GM19324 (cell line): ENCODE results near the gene EMC9.

Source experiments
- ATAC-seq: cut with Tn5 transposase; IDR thresholded peaks from one replicate; pipeline ENCODE4 v1.9.1; 2021; ENCODE audit warnings: mild to moderate bottlenecking, moderate library complexity; ENCODE audit not compliant: unreplicated experiment, low FRiP score

EMC9 gene

DNA sequence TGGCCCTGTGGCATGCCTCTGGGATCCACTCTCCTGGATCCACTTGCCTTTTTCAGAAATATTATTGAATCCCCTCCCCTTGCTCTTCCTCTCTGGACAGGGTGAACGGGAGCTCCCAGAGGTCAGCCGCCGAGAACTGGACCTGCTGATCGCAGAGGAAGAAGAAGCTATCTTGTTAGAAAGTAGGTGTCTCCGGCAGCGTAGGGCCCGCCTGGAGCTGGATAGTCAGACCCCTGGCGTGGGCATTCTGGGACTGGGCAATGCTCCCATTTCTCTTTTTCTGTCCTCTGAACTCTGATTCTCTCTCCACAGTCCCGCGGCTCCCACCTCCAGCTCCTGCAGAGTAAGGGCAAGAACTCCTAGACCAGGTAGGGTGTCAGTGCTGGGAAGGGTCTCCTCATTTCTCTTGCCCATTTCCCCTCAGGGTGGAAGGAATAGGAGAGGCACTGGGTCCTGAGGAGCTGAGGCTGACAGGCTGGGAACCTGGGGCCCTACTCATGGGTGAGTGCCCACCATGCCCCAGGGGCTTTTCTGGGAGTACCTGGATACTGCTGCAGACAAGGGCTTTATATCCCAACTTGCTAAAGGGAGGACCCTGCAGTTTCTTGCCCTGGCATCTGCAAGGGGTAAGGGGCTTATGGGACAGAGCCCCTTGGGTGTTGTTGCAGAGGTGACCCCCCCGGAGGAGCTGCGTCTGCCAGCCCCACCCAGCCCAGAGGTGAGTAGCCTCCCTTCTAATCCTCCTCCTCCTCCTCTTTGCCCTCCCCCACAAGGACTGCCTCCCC, 35.8 kb upstream of the EMC9 start:
- ATAC-seq: no peak

DNA sequence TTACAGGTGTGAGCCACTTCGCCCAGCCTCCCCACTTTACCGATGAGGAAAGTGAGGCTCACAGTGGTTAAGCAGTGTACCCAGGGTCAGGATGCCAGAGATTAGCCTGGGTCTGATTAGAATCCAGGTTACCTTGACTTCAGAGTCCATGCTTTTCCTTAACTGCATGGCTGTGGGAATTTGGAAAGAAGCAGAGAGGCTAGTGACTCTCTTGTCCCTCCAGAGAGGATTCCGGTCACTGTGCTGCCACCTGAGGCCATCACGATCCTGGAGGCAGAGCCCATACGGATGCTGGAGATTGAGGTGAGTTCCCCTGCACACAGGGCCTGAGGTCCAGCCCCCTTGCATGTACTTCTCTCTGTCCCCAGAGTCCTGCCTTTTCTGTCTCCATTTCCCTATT, 35.2 kb upstream of the EMC9 start:
- ATAC-seq: no peak

DNA sequence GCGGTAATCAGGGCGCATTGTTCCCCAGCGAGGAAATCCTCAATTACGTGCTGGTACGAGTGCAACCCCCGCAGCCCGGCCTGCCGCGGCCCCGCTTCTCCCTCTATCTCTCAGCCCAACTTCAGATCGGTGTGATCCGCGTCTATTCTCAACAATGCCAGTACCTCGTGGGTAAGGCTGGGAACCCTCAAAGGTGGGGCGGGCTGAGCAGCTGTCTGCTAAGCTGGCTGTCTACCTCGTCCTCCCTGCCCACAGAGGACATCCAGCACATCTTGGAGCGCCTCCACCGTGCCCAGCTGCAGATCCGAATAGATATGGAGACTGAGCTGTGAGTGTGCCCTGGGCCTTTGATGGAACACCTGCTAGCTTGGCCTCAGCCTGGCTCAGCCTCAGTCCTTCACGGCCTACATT, 31.5 kb upstream of the EMC9 start:
- no peak for ATAC-seq

DNA sequence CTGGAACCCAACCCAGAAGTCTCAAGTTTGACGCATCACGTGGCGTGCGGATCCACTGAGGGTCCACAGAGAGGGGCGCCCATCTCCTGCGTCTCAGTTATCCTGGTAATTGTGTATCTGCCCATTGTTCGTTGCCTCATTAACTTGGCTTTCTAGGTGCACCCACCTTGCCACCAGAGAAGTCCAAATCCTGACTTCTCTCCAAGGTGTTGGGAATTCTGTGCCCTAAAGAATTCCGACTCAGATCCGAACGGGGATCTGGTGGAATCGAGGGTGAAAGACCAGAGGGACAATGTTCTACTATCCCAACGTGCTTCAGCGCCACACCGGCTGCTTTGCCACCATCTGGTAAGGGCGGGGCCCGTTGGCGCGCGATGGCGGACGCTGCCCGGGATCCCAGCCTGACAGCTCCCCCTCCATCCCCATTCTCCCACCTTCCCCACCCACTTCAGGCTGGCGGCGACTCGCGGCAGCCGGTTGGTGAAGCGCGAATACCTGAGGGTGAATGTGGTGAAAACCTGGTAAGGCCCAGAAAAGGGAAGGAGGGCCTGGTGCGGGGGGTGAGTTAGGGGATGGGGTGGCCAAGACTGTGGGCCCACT, 31.0 kb upstream of the EMC9 start:
- no peak for ATAC-seq

DNA sequence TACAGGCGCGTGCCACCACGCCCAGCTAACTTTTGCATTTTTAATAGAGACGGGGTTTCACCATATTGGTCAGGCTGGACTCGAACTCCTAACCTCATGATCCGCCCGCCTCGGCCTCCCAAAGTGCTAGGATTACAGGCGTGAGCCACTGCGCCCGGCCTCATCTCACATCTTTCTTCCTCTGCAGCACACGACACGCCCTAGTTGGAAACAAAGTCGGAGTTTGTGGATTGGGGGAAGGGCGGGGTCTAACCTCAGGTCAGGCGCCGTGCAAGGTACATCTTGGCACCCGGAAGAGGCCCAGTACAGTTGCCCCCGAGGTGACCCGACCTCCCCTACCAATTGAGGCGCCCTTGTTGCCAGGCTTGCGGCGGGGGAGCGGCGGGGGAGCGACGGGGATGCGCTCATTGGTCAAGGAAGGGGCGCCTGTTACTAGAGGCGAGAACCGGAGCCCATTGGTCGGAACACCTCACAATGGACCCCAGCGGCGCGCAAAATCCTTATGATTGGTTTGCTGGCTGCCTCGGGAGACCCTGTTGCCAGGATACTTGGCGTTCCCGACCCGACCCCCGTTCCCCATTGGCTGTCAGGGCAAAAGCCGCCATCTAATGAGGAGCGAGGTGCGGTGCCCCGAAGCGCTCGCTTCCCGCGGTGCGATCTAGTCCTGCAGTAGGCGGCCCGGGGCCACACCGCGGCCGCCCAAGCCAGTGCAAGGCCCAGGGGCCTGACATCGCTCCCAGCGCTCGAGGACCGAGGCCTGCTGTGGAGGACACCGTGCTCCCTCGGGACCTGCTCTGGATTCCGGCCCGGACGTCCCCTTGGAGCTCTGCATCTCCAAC, 30.2 kb upstream of the EMC9 start, which contains the start of gene REC8:
TSS of gene REC8 (plus strand) at position 659 of the 839 bp plus-strand sequence. CDS start 473 bp downstream, outside the sequence.
- peak; percentile 83 for ATAC-seq

DNA sequence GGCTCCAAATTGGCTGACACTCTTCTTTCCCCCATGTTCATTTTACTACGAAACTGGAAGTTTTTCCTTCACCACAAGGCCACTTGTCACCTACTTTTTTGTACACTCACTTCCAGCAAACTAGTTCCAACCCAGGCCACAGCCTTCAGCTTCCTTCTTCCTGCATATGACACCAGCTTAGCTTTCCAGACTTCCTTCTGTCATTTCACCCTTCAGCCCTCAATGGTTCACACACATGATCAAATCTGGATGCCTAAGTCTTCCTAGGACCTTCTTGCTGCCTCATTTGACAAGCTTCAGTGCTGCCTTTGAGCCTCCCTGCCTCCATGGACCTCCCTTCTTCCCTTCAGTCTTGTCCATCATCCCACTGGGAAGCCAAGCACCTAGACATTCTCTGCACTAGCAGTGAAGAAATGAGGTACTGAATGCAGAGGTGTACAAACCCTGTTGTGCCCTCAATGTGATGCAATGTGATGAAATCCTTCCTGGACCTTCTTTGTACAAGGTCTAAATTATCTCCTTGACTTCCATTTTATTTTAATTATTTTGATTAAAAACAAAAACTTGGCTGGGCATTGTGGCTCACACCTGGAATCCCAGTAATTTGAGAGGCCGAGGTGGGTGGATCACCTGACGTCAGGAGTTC, 26.2 kb upstream of the EMC9 start:
- ATAC-seq: no peak

DNA sequence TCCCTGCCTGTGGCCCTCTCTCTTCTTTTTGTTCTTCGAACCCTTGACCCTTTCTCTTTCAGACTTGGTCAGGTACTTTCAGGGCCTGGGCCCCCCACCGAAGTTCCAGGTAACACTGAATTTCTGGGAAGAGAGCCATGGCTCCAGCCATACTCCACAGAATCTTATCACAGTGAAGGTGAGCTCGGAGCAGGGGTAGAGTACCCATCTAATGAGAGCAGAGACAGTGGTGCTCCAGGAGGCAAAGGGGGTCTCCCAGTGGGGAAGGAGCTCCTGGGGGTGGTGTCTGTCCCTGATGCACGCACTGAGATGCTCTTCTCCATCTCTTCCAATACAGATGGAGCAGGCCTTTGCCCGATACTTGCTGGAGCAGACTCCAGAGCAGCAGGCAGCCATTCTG, 24.4 kb upstream of the EMC9 start:
- no peak for ATAC-seq

DNA sequence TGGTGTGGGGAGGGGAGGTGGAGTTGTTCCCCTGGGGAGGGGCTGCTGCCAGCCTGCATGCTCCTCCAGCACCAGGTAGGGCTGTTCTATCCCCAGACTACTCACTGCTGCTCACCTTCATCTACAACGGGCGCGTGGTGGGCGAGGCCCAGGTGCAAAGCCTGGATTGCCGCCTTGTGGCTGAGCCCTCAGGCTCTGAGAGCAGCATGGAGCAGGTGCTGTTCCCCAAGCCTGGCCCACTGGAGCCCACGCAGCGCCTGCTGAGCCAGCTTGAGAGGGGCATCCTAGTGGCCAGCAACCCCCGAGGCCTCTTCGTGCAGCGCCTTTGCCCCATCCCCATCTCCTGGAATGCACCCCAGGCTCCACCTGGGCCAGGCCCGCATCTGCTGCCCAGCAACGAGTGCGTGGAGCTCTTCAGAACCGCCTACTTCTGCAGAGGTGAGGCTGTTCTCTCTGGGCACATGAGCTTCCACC, 23.2 kb upstream of the EMC9 start:
- no peak for ATAC-seq

DNA sequence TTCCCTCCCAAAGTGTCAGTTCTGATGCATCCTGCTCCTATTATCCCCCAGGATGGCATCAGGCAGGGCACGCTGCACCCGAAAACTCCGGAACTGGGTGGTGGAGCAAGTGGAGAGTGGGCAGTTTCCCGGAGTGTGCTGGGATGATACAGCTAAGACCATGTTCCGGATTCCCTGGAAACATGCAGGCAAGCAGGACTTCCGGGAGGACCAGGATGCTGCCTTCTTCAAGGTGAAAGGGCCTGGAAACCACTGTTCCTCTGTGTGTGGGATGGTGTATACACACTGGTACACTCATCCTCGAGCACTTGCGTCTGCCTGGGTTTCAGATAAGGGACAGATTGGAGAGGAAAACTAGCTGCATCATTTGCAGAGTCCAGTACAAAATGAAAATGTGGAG, 20.7 kb upstream of the EMC9 start:
- ATAC-seq: no peak

DNA sequence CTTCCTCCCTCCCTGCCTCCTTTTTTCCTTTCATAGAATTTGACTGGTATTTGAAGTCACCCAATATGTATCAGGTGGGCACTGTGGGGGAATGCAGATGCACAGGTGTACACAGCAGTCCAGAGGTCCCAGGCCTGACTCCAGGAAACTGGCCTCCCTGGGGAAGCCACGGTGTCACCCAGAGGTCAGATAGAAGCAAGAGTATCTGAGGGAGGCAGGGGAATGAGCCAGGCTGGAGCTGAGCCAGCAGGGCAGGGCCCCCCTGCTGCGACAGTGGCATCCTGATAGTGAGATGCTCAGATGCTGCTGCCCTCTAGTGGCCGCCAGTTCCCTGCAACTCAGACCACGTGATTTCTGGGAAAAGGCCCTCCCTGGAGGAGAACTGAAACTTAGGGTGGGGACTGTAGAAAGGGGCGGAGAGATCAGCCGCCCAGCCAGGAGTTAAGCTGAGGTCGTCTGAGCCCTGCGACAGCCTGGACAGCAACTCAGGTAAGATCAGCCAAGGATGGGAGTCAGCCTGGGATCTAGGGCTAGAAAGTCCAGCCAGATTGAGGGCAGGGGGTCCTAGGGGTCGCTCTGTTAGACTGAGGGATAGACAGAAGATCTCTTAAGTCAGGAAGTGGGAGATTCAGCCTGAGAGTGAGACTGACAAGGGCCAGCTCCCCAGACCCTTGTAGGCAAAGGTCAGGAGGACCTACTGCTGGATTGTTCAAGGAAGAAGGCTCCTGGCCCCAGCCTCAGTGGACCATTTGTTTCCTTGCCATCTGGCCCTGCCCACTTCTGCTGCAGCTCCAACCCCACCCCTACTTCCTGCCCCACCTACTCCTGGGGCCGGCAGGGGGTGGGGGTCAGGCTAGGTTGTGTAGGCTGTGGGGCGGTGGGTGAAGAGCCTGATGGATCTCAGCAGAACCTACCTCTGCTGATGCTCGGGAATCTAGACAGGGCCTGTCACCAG, 19.7 kb upstream of the EMC9 start, which contains the start of gene IRF9:
TSS of gene IRF9 (plus strand) at position 416 of the 955 bp plus-strand sequence. CDS start 880 bp downstream, outside the sequence.
- peak; percentile 83 for ATAC-seq

DNA sequence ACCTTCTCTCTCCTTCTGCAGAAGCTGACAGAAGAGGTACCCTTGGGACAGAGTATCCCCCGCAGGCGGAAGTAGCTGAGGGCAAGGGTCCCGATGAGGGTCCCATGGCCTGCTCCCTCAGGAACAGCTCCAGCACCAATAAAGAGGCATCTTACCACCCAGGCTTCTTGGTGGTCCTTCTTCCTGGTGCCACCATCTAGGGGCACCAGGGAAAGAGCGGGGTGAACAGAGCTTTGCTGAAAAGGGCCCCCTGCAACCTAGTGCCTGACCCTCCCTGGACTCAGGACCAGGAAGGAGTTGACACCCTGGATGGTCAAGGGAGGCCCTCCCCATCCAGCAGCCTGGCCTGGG, 19.1 kb upstream of the EMC9 start:
- ATAC-seq: no peak

DNA sequence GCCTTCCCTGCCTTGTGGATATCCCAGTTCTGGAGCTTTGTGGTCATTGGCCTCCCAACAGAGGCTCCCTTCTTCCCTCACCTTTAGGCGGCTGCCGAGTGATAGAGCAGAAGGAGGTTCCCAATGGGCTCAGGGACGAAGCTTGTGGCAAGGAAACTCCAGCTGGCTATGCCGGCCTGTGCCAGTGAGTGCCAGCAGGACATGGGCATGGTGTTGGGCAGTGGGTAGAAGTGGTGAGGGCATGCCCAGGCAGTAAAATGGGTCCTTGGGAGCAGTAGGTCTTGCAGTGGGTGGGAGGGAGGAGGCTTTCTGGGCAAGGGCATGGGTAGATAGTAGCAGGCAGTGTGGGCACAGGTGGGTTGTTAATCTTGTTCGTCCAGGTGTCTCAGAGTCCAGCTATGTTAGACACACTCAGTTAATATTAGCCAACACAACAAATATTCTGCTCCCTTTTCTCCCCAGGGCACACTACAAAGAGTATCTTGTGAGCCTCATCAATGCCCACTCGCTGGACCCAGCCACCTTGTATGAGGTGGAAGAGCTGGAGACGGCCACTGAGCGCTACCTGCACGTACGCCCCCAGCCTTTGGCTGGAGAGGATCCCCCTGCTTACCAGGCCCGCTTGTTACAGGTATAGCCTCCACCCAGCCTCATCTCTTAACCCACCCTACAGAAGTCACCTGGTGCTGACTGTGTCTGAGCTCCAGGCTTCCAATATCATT, 18.5 kb upstream of the EMC9 start:
- ATAC-seq: no peak

DNA sequence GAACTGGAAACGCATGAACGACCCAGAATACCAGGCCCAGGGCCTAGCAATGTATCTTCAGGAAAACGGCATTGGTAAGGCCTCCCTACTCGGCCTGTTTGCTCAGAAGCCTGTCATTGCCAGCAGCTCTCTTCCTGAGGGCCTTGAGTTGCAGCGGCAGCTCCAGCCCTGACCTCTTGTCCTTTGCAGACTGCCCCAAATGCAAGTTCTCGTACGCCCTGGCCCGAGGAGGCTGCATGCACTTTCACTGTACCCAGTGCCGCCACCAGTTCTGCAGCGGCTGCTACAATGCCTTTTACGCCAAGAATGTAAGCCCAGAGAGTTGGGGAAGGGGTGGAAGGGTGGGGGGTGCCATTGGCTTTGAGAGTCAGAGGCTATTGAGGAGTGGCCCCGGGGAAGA, 15.9 kb upstream of the EMC9 start:
- no peak for ATAC-seq

DNA sequence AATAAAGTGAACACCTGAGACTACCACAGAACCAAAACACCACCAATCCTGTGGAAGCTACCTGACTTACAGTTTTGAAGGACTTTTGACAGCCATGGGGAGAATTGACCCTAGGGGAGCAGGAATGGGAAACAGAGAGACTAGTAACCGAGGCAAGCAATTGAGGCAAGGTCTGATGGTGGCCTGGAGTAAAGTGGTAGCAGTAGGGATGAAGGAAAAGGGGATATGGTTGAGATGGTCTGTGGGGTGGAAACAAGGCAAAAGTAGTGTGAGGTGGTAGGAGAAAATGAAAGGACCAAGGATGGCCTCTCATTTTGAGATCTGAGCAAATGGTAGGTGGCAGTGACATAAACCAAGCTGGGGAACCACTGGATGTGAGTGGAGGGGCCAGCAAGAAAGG, 15.4 kb upstream of the EMC9 start:
- no peak for ATAC-seq

DNA sequence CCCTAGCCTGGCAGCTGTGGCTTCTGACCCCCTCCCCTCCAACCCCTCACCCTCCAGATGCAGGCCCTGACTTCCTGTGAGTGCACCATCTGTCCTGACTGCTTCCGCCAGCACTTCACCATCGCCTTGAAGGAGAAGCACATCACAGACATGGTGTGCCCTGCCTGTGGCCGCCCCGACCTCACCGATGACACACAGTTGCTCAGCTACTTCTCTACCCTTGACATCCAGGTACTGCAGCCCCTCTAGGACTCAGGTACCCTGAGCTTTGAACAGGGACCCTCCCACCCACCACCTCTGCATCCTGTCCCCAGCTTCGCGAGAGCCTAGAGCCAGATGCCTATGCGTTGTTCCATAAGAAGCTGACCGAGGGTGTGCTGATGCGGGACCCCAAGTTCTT, 13.7 kb upstream of the EMC9 start:
- no peak for ATAC-seq

DNA sequence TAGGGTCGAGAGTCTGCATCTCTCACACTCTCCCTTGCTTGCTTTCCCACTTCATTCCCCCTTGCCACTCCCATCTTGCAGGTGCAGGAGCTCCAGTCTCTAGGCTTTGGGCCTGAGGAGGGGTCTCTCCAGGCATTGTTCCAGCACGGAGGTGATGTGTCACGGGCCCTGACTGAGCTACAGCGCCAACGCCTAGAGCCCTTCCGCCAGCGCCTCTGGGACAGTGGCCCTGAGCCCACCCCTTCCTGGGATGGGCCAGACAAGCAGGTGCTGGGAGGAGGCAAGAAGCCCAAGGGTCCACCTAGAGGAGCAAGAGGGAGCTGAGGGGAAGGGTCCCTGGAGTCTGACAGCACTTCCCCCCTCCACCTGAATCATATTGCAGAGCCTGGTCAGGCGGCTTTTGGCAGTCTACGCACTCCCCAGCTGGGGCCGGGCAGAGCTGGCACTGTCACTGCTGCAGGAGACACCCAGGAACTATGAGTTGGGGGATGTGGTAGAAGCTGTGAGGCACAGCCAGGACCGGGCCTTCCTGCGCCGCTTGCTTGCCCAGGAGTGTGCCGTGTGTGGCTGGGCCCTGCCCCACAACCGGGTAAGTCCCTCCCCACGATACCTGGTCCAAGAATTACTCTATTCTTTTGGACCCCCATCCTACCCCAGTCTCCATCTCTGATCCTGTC, 10.2 kb upstream of the EMC9 start:
- ATAC-seq: no peak

DNA sequence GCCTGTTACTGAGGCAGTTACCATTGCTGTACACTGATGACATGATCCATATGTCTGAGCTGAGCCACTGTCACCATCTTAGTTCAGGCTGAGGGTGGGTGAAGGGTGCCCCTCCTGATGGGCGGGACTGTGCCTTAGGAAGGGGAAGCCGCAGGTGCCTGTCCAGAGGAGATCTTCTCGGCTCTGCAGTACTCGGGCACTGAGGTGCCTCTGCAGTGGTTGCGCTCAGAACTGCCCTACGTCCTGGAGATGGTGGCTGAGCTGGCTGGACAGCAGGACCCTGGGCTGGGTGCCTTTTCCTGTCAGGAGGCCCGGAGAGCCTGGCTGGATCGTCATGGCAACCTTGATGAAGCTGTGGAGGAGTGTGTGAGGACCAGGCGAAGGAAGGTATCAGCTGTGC, 9.6 kb upstream of the EMC9 start:
- no peak for ATAC-seq

DNA sequence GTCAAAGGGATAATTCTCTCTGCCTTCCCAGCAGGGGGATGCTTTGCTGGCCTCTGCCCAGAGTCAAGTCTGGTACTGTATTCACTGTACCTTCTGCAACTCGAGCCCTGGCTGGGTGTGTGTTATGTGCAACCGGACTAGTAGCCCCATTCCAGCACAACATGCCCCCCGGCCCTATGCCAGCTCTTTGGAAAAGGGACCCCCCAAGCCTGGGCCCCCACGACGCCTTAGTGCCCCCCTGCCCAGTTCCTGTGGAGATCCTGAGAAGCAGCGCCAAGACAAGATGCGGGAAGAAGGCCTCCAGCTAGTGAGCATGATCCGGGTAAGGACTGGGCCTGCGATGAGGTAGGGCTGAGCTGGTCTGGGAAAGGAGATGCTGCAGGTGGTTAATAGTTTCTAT, 9.2 kb upstream of the EMC9 start:
- ATAC-seq: no peak
